Upper lobe of left lung (tissue), 6 donors: ENCODE results near the gene ZFR2. TPM values are rescaled to one million over a fixed set of nuclear protein-coding genes. Genes with fewer than 3 reads are reported as not detected.

Experiments
- ATAC-seq, 2 donors: fragments of 200-7000 bp; cut with Tn5 transposase; one replicate each; pipeline ENCODE4 v1.9.1; 2022; ENCODE audit warnings: mild to moderate bottlenecking in 2 of 2, moderate library complexity in 2 of 2; ENCODE audit not compliant: low FRiP score in 2 of 2
- DNase-seq, 2 donors: peaks; one replicate each; pipeline ENCODE4 v3.0.0-alpha.2; 2019 to 2020
- H3K27ac ChIP-seq, 4 donors: fragments of 200-600 bp; sonication (generic); one replicate each; pipeline ENCODE4 v1.5.1; 2016 to 2019
- H3K27me3 ChIP-seq, 4 donors: fragments of 200-600 bp; sonication (generic); one replicate each; pipeline ENCODE4 v1.5.1; 2017 to 2019
- H3K36me3 ChIP-seq, 4 donors: fragments of 200-600 bp; sonication (generic); one replicate each; pipeline ENCODE4 v1.5.1; 2016 to 2019
- H3K4me1 ChIP-seq, 4 donors: fragments of 200-600 bp; sonication (generic); one replicate each; pipeline ENCODE4 v1.5.1; 2018 to 2019
- H3K4me3 ChIP-seq, 4 donors: fragments of 200-600 bp; sonication (generic); one replicate each; pipeline ENCODE4 v1.5.1; 2017 to 2019; ENCODE audit warnings: mild to moderate bottlenecking in 2 of 4, moderate library complexity in 1 of 4
- H3K9me3 ChIP-seq, 4 donors: fragments of 200-600 bp; sonication (generic); one replicate each; pipeline ENCODE4 v1.5.1; 2018 to 2019
- CTCF ChIP-seq, 6 experiments: fragments of 450-650 bp in 4 of 6; fragments of 200-600 bp in 2 of 6; sonication (generic) in 2 of 6; IDR thresholded peaks; one replicate each; pipeline ENCODE4 v1.5.1; 2016 to 2019; ENCODE audit warnings: antibody characterized with exemption in 6 of 6
- EP300 ChIP-seq, 4 donors: sonication (generic); formaldehyde crosslinking; IDR thresholded peaks; one replicate each; pipeline ENCODE4 v1.5.1; 2017; ENCODE audit warnings: antibody characterized with exemption in 4 of 4, control low read depth in 2 of 4
- POLR2A ChIP-seq, 4 donors: fragments of 450-650 bp; IDR thresholded peaks; one replicate each; pipeline ENCODE4 v1.5.1; 2016 to 2017; ENCODE audit warnings: antibody characterized with exemption in 4 of 4, mild to moderate bottlenecking in 2 of 4
- POLR2AphosphoS5 ChIP-seq, 2 donors: sonication (generic); formaldehyde crosslinking; IDR thresholded peaks; one replicate each; pipeline ENCODE4 v1.5.1; 2017; ENCODE audit warnings: antibody characterized with exemption in 2 of 2
- WGBS, 2 donors: methylation state at CpG; one replicate each; pipeline ENCODE4 v1.1.5; 2017 to 2018; 5-methylcytosine and 5-hydroxymethylcytosine counted together
- total RNA-seq, 6 donors: library from RNA; depleted of rRNA in 4 of 6; stranded (reverse); fragments of >200 nt in 4 of 6; gene quantifications; one replicate each; pipeline versions ENCODE4 v1.1.0 to v1.2.1, GENCODE V29; 2016 to 2021
- donor health status: DM: no; HTN: no; CAD: no; lungs with moderate emphysema.
- donor health status: DM: no; HTN: yes; CAD: no; lungs with severe emphysema.

The ZFR2 gene
- total RNA-seq, 6 donors from 2014 or later, result 0.11 to 4.2 (median 0.30) TPM; not detected in 3

DNA sequence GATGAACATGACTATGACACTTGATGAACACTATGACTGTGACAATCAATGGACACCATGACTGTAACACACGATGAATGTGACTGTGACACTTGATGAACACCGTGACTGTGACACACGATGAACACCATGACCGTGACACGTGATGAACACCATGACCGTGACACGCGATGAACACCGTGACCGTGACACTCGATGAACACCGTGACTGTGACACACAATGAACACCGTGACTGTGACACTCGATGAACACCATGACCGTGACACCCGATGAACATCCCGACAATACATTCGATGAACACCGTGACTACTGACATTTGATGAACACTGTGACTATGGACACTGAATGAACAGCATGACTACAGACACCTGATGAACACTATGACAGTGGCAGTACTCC lies 30.9 kb downstream of the ZFR2 start:
- DNase-seq (no peak), ATAC-seq (no peak)
- TF ChIP-seq EP300 (IDR thresholded peaks at IDR 0.05), result no peak
- no peak for TF ChIP-seq CTCF (IDR thresholded peaks at IDR 0.05)
- TF ChIP-seq POLR2AphosphoS5 (IDR thresholded peaks at IDR 0.05), result no peak
- TF ChIP-seq POLR2A (IDR thresholded peaks at IDR 0.05), result no peak
- 85 to 94% methylated on average over 19 of the region's 19 CpGs for WGBS, 2 donors
- H3K27me3 ChIP-seq, result no peaks in the 10 kb centered on the region
- no peaks in the 10 kb centered on the region for H3K4me1 ChIP-seq
- H3K27ac ChIP-seq, result no peak overlapping the region
- H3K36me3 ChIP-seq, result no peaks in the 10 kb centered on the region
- no peak overlapping the region for H3K4me3 ChIP-seq
- no peaks in the 10 kb centered on the region for H3K9me3 ChIP-seq

DNA sequence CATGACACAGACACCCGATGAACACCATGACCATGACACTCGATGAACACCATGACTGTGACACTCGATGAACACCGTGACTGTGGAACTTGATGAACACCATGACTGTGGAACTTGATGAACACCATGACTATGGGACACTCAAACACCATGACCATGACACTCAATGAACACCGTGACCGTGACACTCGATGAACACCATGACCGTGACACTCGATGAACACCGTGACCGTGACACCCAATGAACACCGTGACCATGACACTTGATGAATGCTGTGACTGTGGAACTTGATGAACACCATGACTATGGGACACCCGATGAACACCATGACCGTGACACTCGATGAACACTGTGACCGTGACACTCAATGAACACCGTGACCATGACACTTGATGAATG lies 31.5 kb downstream of the ZFR2 start:
- WGBS, 2 donors, result 85 to 92% methylated on average over 17 of the region's 17 CpGs
- no peak for TF ChIP-seq POLR2AphosphoS5 (IDR thresholded peaks at IDR 0.05)
- TF ChIP-seq CTCF (IDR thresholded peaks at IDR 0.05), result no peak
- no peak for TF ChIP-seq EP300 (IDR thresholded peaks at IDR 0.05)
- TF ChIP-seq POLR2A (IDR thresholded peaks at IDR 0.05), result no peak
- Histone ChIP-seq H3K27ac (no peak overlapping the region), H3K36me3 (no peaks in the 10 kb centered on the region), H3K4me1 (no peaks in the 10 kb centered on the region), H3K27me3 (no peaks in the 10 kb centered on the region), H3K4me3 (no peak overlapping the region), H3K9me3 (no peaks in the 10 kb centered on the region)
- DNase-seq, result no peak
- ATAC-seq, result no peak

GRCh38 chr19:3836887-3837286 lies 32.0 kb downstream of the ZFR2 start:
- 87 to 90% methylated on average over 6 of the region's 6 CpGs for WGBS, 2 donors
- no peak for DNase-seq
- H3K27me3 ChIP-seq, result no peaks in the 10 kb centered on the region

DNA sequence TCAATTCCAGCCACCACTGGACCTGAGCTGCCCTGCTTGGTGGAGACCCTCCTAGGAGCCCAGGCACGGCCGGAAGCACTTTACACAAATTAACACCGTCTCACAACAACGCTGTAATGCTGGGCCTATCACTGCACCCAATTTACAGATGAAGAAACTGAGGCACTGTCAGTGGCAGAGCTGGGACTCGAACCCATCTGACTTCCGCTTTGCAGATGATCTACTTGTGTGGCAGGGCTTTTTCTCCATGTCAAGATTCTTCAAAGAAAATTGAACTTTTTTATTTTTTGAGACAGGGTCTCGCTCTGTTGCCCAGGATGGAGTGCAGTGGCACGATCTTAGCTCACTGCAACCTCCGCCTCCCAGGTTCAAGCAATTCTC lies 33.8 kb downstream of the ZFR2 start:
- no peaks in the 10 kb centered on the region for H3K9me3 ChIP-seq
- TF ChIP-seq POLR2AphosphoS5 (IDR thresholded peaks at IDR 0.05) (no peak), CTCF (IDR thresholded peaks at IDR 0.05) (no peak), POLR2A (IDR thresholded peaks at IDR 0.05) (no peak), EP300 (IDR thresholded peaks at IDR 0.05) (no peak)
- H3K27me3 ChIP-seq, result no peaks in the 10 kb centered on the region
- H3K4me1 ChIP-seq, result no peaks in the 10 kb centered on the region
- WGBS, 2 donors, result 88 to 93% methylated on average over 9 of the region's 9 CpGs
- DNase-seq (no peak), ATAC-seq (no peak)
- H3K36me3 ChIP-seq, result no peaks in the 10 kb centered on the region
- no peak overlapping the region for H3K27ac ChIP-seq
- no peak overlapping the region for H3K4me3 ChIP-seq

More at GRCh38 chr19:3836887-3837286, 32.0 kb downstream of the ZFR2 start:
- Histone ChIP-seq H3K27ac (no peak overlapping the region), H3K4me3 (no peak overlapping the region), H3K4me1 (no peaks in the 10 kb centered on the region), H3K9me3 (no peaks in the 10 kb centered on the region), H3K36me3 (no peaks in the 10 kb centered on the region)
- no peak for ATAC-seq
- TF ChIP-seq EP300 (IDR thresholded peaks at IDR 0.05), result no peak

DNA sequence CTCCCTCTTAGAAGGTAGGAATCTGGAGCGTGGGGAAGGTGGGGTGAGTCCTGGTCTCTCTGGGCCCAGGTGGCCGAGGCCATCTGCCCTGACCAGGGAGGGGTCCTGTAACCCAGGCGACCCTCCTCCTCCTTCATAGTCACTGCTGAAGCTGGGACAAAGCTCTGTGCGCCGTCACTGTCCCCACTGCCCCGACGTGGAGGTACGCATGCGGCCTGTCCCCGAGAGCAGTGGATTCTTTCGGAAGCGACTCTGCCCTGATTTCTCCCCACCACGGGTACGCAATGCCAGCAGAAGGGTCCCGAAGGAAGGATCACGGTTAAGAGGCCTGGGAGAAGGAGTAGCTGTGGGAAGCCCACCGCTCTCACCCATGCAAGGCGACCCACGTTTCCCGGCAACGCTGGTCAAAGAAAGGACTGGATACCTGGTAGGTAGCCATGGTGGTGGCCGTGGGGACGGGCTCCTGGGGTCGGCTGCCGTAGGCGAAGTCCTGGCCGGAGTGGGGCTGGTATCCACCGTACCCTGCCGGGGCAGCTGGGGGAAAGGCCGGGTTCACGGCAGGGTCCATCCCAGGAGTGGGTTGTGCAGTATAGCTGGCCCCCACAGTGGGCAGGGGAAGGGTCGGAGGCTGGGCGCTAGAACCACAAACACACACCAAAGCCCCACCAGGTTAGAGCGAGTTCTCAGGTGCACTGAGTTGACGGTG lies 34.3 kb downstream of the ZFR2 start:
- Histone ChIP-seq H3K27me3 (no peaks in the 10 kb centered on the region), H3K4me3 (no peak overlapping the region), H3K4me1 (no peaks in the 10 kb centered on the region), H3K27ac (no peak overlapping the region), H3K36me3 (no peaks in the 10 kb centered on the region), H3K9me3 (no peaks in the 10 kb centered on the region)
- 84 to 86% methylated on average over 30 to 33 of the region's 35 CpGs for WGBS, 2 donors
- DNase-seq, result no peak
- peak in 1 of 2 donors; percentile 25 for ATAC-seq
- no peak for TF ChIP-seq POLR2A (IDR thresholded peaks at IDR 0.05)
- TF ChIP-seq EP300 (IDR thresholded peaks at IDR 0.05), result no peak
- no peak for TF ChIP-seq CTCF (IDR thresholded peaks at IDR 0.05)
- TF ChIP-seq POLR2AphosphoS5 (IDR thresholded peaks at IDR 0.05), result no peak
